Breast epithelium (tissue), 4 donors: Measurements from ENCODE around the gene SOX3. TPM values are rescaled to one million over a fixed set of nuclear protein-coding genes. Genes with fewer than 3 reads are reported as not detected.

ENCODE experiments used
- DNase-seq, 2 donors: peaks; one replicate each; pipeline ENCODE4 v3.0.0-alpha.2; 2019; ENCODE audit warnings: low spot score in 2 of 2
- H3K27ac ChIP-seq, 2 donors: fragments of 200-600 bp; sonication (generic) in 1 of 2; one replicate each; pipeline ENCODE4 v1.5.1; 2016 to 2019; ENCODE audit warnings: mild to moderate bottlenecking in 1 of 2
- H3K27me3 ChIP-seq, 2 donors: fragments of 200-600 bp; sonication (generic) in 1 of 2; one replicate each; pipeline versions ENCODE4 v1.5.1 to v1.6.0; 2017 to 2019; ENCODE audit warnings: control low read depth in 1 of 2, mild to moderate bottlenecking in 1 of 2
- H3K36me3 ChIP-seq: fragments of 200-600 bp; one replicate; pipeline ENCODE4 v1.5.1; 2019
- H3K4me1 ChIP-seq, 2 donors: fragments of 200-600 bp; sonication (generic); one replicate each; pipeline ENCODE4 v1.5.1; 2016 to 2019; ENCODE audit warnings: control low read depth in 1 of 2
- H3K4me3 ChIP-seq, 3 donors: fragments of 200-600 bp; sonication (generic); 1 replicate in 2 of 3; 2 replicates in 1 of 3; pipeline ENCODE4 v1.5.1; 2016 to 2019; ENCODE audit warnings: mild to moderate bottlenecking in 3 of 3, moderate library complexity in 2 of 3
- H3K9me3 ChIP-seq, 2 donors: fragments of 200-600 bp; sonication (generic) in 1 of 2; one replicate each; pipeline ENCODE4 v1.5.1; 2016 to 2019; ENCODE audit warnings: control low read depth in 1 of 2
- POLR2A ChIP-seq: fragments of 450-650 bp; IDR thresholded peaks from one replicate; pipeline ENCODE4 v1.6.1; 2016; ENCODE audit warnings: antibody characterized with exemption, mild to moderate bottlenecking, moderate library complexity
- POLR2AphosphoS5 ChIP-seq, 3 donors: sonication (generic); formaldehyde crosslinking; IDR thresholded peaks; one replicate each; pipeline ENCODE4 v1.6.1; 2017; ENCODE audit warnings: antibody characterized with exemption in 3 of 3
- intact Hi-C: fragments of 100-400 bp; cut with DNase I; formaldehyde crosslinking; loops from one replicate; pipeline ENCODE4 v1.15.1; 2023; ENCODE audit warnings: low total_unique reads
- total RNA-seq, 3 donors: library from RNA; depleted of rRNA; stranded (reverse); fragments of >200 nt; gene quantifications; one replicate each; pipeline ENCODE4 v1.1.0, GENCODE V29; 2016
- TF ChIP-seq, protein P1 (sequence below), 3 donors: fragments of 450-650 bp; IDR thresholded peaks; one replicate each; pipeline ENCODE4 v1.5.1; 2016 to 2017; ENCODE audit warnings: antibody characterized with exemption in 3 of 3, mild to moderate bottlenecking in 3 of 3, moderate library complexity in 3 of 3

The SOX3 gene
- total RNA-seq, 3 donors from 2014 or later = not detected

- Histone ChIP-seq H3K9me3 (no peaks in the 10 kb centered on the region), H3K27ac (no peak overlapping the region), H3K4me1 (no peaks in the 10 kb centered on the region), H3K4me3 (peak overlapping the region; percentile 23 to 63 (median 38)), H3K36me3 (no peaks in the 10 kb centered on the region), H3K27me3 (peaks cover 3 to 99% of the 10 kb centered on the region in 2 donors)
- no peak for TF ChIP-seq POLR2A
- TF ChIP-seq, protein P1, sequence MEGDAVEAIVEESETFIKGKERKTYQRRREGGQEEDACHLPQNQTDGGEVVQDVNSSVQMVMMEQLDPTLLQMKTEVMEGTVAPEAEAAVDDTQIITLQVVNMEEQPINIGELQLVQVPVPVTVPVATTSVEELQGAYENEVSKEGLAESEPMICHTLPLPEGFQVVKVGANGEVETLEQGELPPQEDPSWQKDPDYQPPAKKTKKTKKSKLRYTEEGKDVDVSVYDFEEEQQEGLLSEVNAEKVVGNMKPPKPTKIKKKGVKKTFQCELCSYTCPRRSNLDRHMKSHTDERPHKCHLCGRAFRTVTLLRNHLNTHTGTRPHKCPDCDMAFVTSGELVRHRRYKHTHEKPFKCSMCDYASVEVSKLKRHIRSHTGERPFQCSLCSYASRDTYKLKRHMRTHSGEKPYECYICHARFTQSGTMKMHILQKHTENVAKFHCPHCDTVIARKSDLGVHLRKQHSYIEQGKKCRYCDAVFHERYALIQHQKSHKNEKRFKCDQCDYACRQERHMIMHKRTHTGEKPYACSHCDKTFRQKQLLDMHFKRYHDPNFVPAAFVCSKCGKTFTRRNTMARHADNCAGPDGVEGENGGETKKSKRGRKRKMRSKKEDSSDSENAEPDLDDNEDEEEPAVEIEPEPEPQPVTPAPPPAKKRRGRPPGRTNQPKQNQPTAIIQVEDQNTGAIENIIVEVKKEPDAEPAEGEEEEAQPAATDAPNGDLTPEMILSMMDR (IDR thresholded peaks at IDR 0.05) = no peak
- no peak for TF ChIP-seq POLR2AphosphoS5 (IDR thresholded peaks at IDR 0.05)
- DNase-seq = no peak
- intact Hi-C loops = no loop called here
Measured at GRCh38 chrX:140503238-140503601, 1.6 kb downstream of the SOX3 start.

DNA sequence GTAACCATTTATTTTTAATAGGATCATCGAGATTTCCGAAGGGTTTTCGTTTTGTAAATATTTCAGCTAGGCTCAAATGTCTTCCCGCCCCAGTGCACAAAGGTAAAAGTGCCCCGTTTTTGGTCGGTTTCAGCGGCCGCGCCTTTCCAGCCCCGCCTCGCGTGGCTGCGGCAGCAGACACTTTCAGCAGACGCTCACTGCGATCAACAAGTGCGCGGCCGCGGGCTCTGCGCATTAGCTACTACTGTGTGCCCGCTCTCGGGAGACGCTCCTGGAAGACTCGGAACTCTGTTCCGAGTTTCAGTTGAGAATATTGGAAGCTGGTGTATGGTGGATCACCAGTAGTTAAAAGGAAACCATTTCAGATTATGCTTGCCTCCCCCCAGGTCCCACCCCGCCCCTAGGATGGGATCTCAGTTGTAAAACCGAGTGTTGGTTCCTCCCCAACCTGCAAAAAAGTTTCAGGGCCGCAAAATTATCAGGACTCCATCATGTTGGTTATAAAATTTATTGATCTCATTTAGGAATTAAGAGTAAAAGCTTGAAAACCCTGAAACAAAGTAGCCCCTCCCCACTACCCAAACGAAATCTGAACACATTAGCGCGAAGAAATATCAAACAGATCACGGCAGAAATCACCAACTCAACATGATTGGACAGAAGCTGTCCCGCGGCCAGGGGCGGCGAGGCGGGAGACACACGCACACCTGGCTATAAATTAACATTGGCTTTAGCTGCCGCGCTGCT lies 2.2 kb downstream of the SOX3 start:
- Histone ChIP-seq H3K36me3 (no peaks in the 10 kb centered on the region), H3K4me1 (no peaks in the 10 kb centered on the region), H3K4me3 (peak overlapping the region in 1 of 3 donors; percentile 63), H3K9me3 (no peaks in the 10 kb centered on the region), H3K27ac (no peak overlapping the region), H3K27me3 (peaks cover 3 to 99% of the 10 kb centered on the region in 2 donors)
- intact Hi-C loops = no loop called here
- no peak for DNase-seq
- TF ChIP-seq, protein P1 (IDR thresholded peaks at IDR 0.05) = no peak
- TF ChIP-seq POLR2AphosphoS5 (IDR thresholded peaks at IDR 0.05) = no peak
- TF ChIP-seq POLR2A = no peak

- Histone ChIP-seq H3K4me3 (no peak overlapping the region), H3K27ac (no peak overlapping the region), H3K4me1 (no peaks in the 10 kb centered on the region), H3K9me3 (no peaks in the 10 kb centered on the region), H3K36me3 (no peaks in the 10 kb centered on the region), H3K27me3 (peaks cover 3 to 98% of the 10 kb centered on the region in 2 donors)
- no peak for DNase-seq
- TF ChIP-seq, protein P1 (IDR thresholded peaks at IDR 0.05) = no peak
- no peak for TF ChIP-seq POLR2A
- no peak for TF ChIP-seq POLR2AphosphoS5 (IDR thresholded peaks at IDR 0.05)
- intact Hi-C loops = no loop called here
Measured at GRCh38 chrX:140501940-140502468, 2.9 kb downstream of the SOX3 start.

- TF ChIP-seq, protein P1 (IDR thresholded peaks at IDR 0.05) = no peak
- TF ChIP-seq POLR2AphosphoS5 (IDR thresholded peaks at IDR 0.05) (no peak), POLR2A (no peak)
- Histone ChIP-seq H3K4me1 (no peaks in the 10 kb centered on the region), H3K36me3 (no peaks in the 10 kb centered on the region), H3K27me3 (peaks cover 3 to 96% of the 10 kb centered on the region in 2 donors), H3K4me3 (no peak overlapping the region), H3K27ac (no peak overlapping the region), H3K9me3 (no peaks in the 10 kb centered on the region)
- no peak for DNase-seq
- intact Hi-C loops = no loop called here
Measured at GRCh38 chrX:140501321-140501720, 3.5 kb downstream of the SOX3 start.

- DNase-seq = no peak
- no peak overlapping the region for H3K27ac ChIP-seq
- peaks cover 0 to 96% of the 10 kb centered on the region in 2 donors for H3K27me3 ChIP-seq
- TF ChIP-seq POLR2AphosphoS5 (IDR thresholded peaks at IDR 0.05) (no peak), POLR2A (no peak)
- TF ChIP-seq, protein P1 (IDR thresholded peaks at IDR 0.05) = no peak
- intact Hi-C loops = no loop called here
- no peaks in the 10 kb centered on the region for H3K36me3 ChIP-seq
- H3K9me3 ChIP-seq = no peaks in the 10 kb centered on the region
- no peaks in the 10 kb centered on the region for H3K4me1 ChIP-seq
- H3K4me3 ChIP-seq = no peak overlapping the region
Measured at GRCh38 chrX:140500441-140500840, 4.4 kb downstream of the SOX3 start.
